PC-9 (cell line): ENCODE data around the gene ELOVL4. TPM values are rescaled to one million over a fixed set of nuclear protein-coding genes. Genes with fewer than 3 reads are reported as not detected.

Experiments
- BruUV-seq: library from RNA; stranded (reverse); fragments of 400-500 nt; replicated peaks from 2 replicates; lab custom pipeline; 2021; lab: Mats Ljungman, UMichigan
- CTCF ChIA-PET: fragments of 300-600 bp; sonication (Branson Sonifier 250); formaldehyde crosslinking; loops from one replicate; lab custom pipeline; 2022; ENCODE audit warnings: antibody characterized with exemption; lab: Charles Lee
- POLR2A ChIA-PET: fragments of 300-600 bp; sonication (Branson Sonifier 250); formaldehyde crosslinking; loops from one replicate; lab custom pipeline; 2022; ENCODE audit warnings: antibody characterized with exemption; ENCODE audit not compliant: unreplicated experiment; lab: Charles Lee
- DNase-seq, 2 experiments: peaks; one replicate each; pipeline versions ENCODE4 v3.0.0 to v3.0.0-alpha.2; 2015 to 2022; ENCODE audit warnings: mixed read lengths in 1 of 2
- H2AFZ ChIP-seq: fragments of 200-600 bp; sonication (generic); 2 replicates; pipeline ENCODE4 v1.8.1; 2017; ENCODE audit warnings: antibody characterized with exemption
- H3F3A ChIP-seq: fragments of 200-600 bp; sonication (generic); 2 replicates; pipeline ENCODE4 v1.8.1; 2017; ENCODE audit warnings: antibody characterized with exemption, mild to moderate bottlenecking, low read depth; ENCODE audit not compliant: insufficient read depth
- H3K27ac ChIP-seq: fragments of 200-600 bp; sonication (generic); 2 replicates; pipeline ENCODE4 v1.6.1; 2016; ENCODE audit warnings: mixed run types
- H3K27me3 ChIP-seq: fragments of 200-600 bp; sonication (generic); 2 replicates; pipeline ENCODE4 v1.6.1; 2016; ENCODE audit warnings: low read depth, mixed run types; ENCODE audit not compliant: insufficient read depth
- H3K36me3 ChIP-seq: fragments of 200-600 bp; sonication (generic); 2 replicates; pipeline ENCODE4 v1.6.1; 2016; ENCODE audit warnings: low read depth, mixed run types
- H3K4me1 ChIP-seq: fragments of 200-600 bp; sonication (generic); replicated peaks from 2 replicates; pipeline ENCODE4 v1.6.1; 2016; ENCODE audit warnings: mixed run types; ENCODE audit not compliant: insufficient read depth
- H3K4me2 ChIP-seq: fragments of 200-600 bp; sonication (generic); 2 replicates; pipeline ENCODE4 v1.6.1; 2017; ENCODE audit warnings: mixed run types
- H3K4me3 ChIP-seq: fragments of 200-600 bp; sonication (generic); 2 replicates; pipeline ENCODE4 v1.6.1; 2016; ENCODE audit warnings: mixed run types
- H3K79me2 ChIP-seq: fragments of 200-600 bp; sonication (generic); 2 replicates; pipeline ENCODE4 v1.6.1; 2017; ENCODE audit warnings: low read depth, mixed run types
- H3K9me2 ChIP-seq: fragments of 200-600 bp; sonication (generic); 2 replicates; pipeline ENCODE4 v1.8.1; 2017; ENCODE audit warnings: mild to moderate bottlenecking; ENCODE audit not compliant: insufficient read depth
- H3K9me3 ChIP-seq: fragments of 200-600 bp; sonication (generic); 2 replicates; pipeline ENCODE4 v1.8.1; 2016; ENCODE audit warnings: low read depth; ENCODE audit not compliant: insufficient read depth
- H4K20me1 ChIP-seq: fragments of 200-600 bp; sonication (generic); 2 replicates; pipeline ENCODE4 v1.8.1; 2017; ENCODE audit not compliant: insufficient read depth
- CTCF ChIP-seq: fragments of 200-600 bp; sonication (generic); conservative IDR thresholded peaks from 2 replicates; pipeline ENCODE4 v1.6.1; 2017; ENCODE audit warnings: mixed run types, antibody characterized with exemption, mild to moderate bottlenecking, moderate library complexity
- EZH2 ChIP-seq: fragments of 200-600 bp; sonication (generic); IDR thresholded peaks from 2 replicates; pipeline ENCODE4 v1.8.0; 2017; ENCODE audit warnings: antibody characterized with exemption, low read depth
- intact Hi-C: fragments of 100-400 bp; cut with micrococcal nuclease; formaldehyde crosslinking; loops from one replicate; pipeline ENCODE4 v1.10.0; 2022; ENCODE audit not compliant: unreplicated experiment
- total RNA-seq: library from RNA; stranded (reverse); gene quantifications from 2 replicates; pipeline ENCODE4 v1.2.3, GENCODE V29; 2021

The ELOVL4 gene
- total RNA-seq, 1 experiment from 2014 or later, result not detected

DNA sequence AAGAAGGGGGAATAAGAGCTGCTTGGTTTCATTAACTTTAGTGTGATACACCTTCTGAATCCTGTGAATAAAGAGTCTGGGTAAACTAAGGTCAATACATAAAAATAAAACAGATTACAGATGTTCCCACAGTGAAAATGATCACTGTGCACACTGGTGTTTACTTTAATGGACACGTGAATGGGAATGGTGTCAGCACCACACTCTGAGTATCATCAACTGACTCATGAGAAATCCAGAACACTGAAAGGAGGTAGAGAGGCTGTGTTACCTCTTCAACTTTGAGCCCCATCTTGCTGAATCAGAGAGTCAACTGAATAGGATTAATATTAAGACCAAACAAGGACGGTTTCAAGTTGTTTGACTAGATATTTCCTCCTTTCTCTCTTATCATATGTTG lies 75.0 kb downstream of the ELOVL4 start:
- Histone ChIP-seq H3K4me2 (no peak overlapping the region), H3K9me3 (no peaks in the 10 kb centered on the region), H3K27ac (no peak overlapping the region), H3K27me3 (no peaks in the 10 kb centered on the region), H2AFZ (no peak overlapping the region), H3K9me2 (no peaks in the 10 kb centered on the region), H3K4me1 (no peaks in the 10 kb centered on the region), H3K4me3 (no peak overlapping the region), H4K20me1 (no peaks in the 10 kb centered on the region), H3F3A (no peaks in the 10 kb centered on the region), H3K79me2 (no peaks in the 10 kb centered on the region), H3K36me3 (no peaks in the 10 kb centered on the region)
- ChIA-PET POLR2A (no interaction called here), CTCF (no interaction called here)
- TF ChIP-seq EZH2, result no peak
- no peak for TF ChIP-seq CTCF
- intact Hi-C loops, result no loop called here
- BruUV-seq, result no TSS peak
- DNase-seq, result no peak

DNA sequence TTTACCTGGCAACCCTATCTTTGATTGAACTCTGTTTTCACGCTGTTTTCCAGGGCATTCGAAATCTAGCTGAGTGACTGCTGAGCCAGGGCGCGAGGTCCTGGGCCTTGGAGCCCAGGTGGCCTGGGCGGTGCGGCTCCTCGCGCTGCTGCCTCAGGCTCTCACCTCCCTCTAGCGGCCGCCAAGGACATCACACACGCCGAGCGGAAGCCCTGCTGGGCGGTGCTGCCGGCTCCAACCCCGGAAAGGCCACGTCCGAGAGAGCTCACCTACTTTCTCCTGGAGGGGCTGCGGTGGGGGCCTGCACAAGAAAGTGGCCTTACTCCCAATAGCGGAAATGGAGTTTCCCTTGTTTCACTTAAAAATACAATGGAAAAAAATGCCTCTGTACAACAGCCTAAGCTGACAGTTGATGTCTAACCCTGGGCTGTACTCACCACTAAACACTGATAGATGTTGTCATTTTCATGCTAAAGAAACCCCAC lies 77.7 kb downstream of the ELOVL4 start:
- Histone ChIP-seq H3K9me2 (no peaks in the 10 kb centered on the region), H4K20me1 (no peaks in the 10 kb centered on the region), H3K27ac (no peak overlapping the region), H3K4me3 (peak overlapping the region; percentile 34; the same call in 1 of the 2 replicates), H3K36me3 (no peaks in the 10 kb centered on the region), H3K4me2 (peak overlapping the region; percentile 80), H2AFZ (peak overlapping the region; percentile 79), H3K9me3 (no peaks in the 10 kb centered on the region), H3K27me3 (no peaks in the 10 kb centered on the region), H3K79me2 (no peaks in the 10 kb centered on the region), H3K4me1 (no peaks in the 10 kb centered on the region), H3F3A (no peaks in the 10 kb centered on the region)
- intact Hi-C loops, result loop anchor here (5.0 kb wide), 2 partner anchors 133 to 667 kb away; partner anchors contain the start of gene TTK
- CTCF ChIA-PET, result interaction anchor here (0.6 to 0.7 kb wide), 4 partner anchors 19 to 108 kb away, joined by 3 to 5 read pairs (median 3); no protein-coding TSS in a partner anchor
- TF ChIP-seq EZH2 (no peak), CTCF (peak; percentile 86)
- POLR2A ChIA-PET, result no interaction called here
- peak; percentile 37 to 70 for DNase-seq
- no TSS peak for BruUV-seq

GRCh38 chr6:79869184-79869583 lies 78.2 kb downstream of the ELOVL4 start:
- ChIA-PET CTCF (no interaction called here), POLR2A (no interaction called here)
- H3K27me3 ChIP-seq, result no peaks in the 10 kb centered on the region
- no peak overlapping the region for H3K27ac ChIP-seq
- H3F3A ChIP-seq, result no peaks in the 10 kb centered on the region
- H3K4me2 ChIP-seq, result peak overlapping the region; percentile 80
- BruUV-seq, result no TSS peak
- no peak for DNase-seq
- no peaks in the 10 kb centered on the region for H3K79me2 ChIP-seq
- no peaks in the 10 kb centered on the region for H4K20me1 ChIP-seq
- intact Hi-C loops, result loop anchor here (5.0 kb wide), 2 partner anchors 133 to 667 kb away; partner anchors contain the start of gene TTK
- H3K36me3 ChIP-seq, result no peaks in the 10 kb centered on the region
- peak overlapping the region; percentile 34; the same call in 1 of the 2 replicates for H3K4me3 ChIP-seq
- H3K9me3 ChIP-seq, result no peaks in the 10 kb centered on the region
- H3K9me2 ChIP-seq, result no peaks in the 10 kb centered on the region
- peak overlapping the region; percentile 79; the same call in 1 of the 2 replicates for H2AFZ ChIP-seq
- TF ChIP-seq EZH2 (no peak), CTCF (no peak)
- H3K4me1 ChIP-seq, result no peaks in the 10 kb centered on the region
